ENCODE results near the gene PMM2. TPM values are rescaled to one million over a fixed set of nuclear protein-coding genes. Genes with fewer than 3 reads are reported as not detected.
A peak's percentile ranks its signal among the peaks of the same experiment; 100 is the strongest.

PMM2 gene
- total and polyA plus RNA-seq, 9 of the 15 experiments (the other 6 are each of a cell fraction or from before 2014, with no cell fraction given) = 5.6 to 42.7 (median 25.9) TPM

- no peak for DNase-seq (ENCODE audit: extremely low read depth in 1 of 4, low spot score in 3 of 4)
- no peak for FAIRE-seq
- in situ Hi-C loops (cut with MboI) (loop anchor here (5.0 kb wide), 1 partner anchor 314 kb away; no protein-coding TSS in a partner anchor), intact Hi-C loops (cut with micrococcal nuclease) (loop anchor here (1.0 to 5.0 kb wide), 3 partner anchors 84 to 309 kb away; partner anchors contain the start of genes PMM2 and TMEM186)
- TF ChIP-seq ZNF121 (CRISPR knock-in tag; conservative IDR thresholded peaks at IDR 0.05) (peak; percentile 27), SOX6 (IDR thresholded peaks at IDR 0.05) (no peak)
- Histone ChIP-seq H3K79me2 (ENCODE audit: control insufficient read depth, insufficient read depth, low read length) (no peaks in the 10 kb centered on the region), H3K27me3 (ENCODE audit: control insufficient read depth in 2 of 2, insufficient read depth in 2 of 2, low read length in 2 of 2) (peaks cover 0 to 12% of the 10 kb centered on the region in 2 experiments; a peak in 3 of 5 replicates), H3K36me3 (ENCODE audit: control insufficient read depth, insufficient read depth, low read length) (no peaks in the 10 kb centered on the region), H3K27ac (ENCODE audit: extremely low read depth, low read depth, low read length) (no peak overlapping the region), H3K9ac (ENCODE audit: insufficient read depth in 1 of 2, low read depth in 2 of 2, low read length in 2 of 2) (no peak overlapping the region), H2AFZ (ENCODE audit: low read depth, low read length) (no peak overlapping the region), H3K4me2 (ENCODE audit: insufficient read depth, low read length) (no peak overlapping the region), H3K4me3 (no peak overlapping the region), H3K9me1 (ENCODE audit: control insufficient read depth, insufficient read depth, low read length) (no peaks in the 10 kb centered on the region), H4K20me1 (replicated peaks; ENCODE audit: control insufficient read depth, insufficient read depth, low read length) (peaks cover 9% of the 10 kb centered on the region), H3K9me3 (replicated peaks; ENCODE audit: control insufficient read depth, insufficient read depth, low read depth, low read length) (no peaks in the 10 kb centered on the region), H3K4me1 (replicated peaks in 1 of 2; ENCODE audit: control insufficient read depth in 2 of 2, insufficient read depth in 2 of 2, low read length in 2 of 2) (peaks cover 6 to 23% of the 10 kb centered on the region in 2 experiments; a peak in 4 of 5 replicates)
- POLR2A ChIA-PET = interaction anchor here (0.6 to 1.2 kb wide), 3 partner anchors 13 to 91 kb away, joined by 3 read pairs; partner anchors contain the start of genes PMM2 and TMEM186
- ATAC-seq = no peak
- 42% methylated on average over 8 of the region's 8 CpGs for WGBS (ENCODE audit: insufficient coverage, low coverage, missing lambda C conversion rate)
- CTCF ChIA-PET (ENCODE audit: low intra/inter-chr PET ratio) = interaction anchor here (0.7 to 1.5 kb wide), 5 partner anchors 17 to 313 kb away, joined by 3 to 19 read pairs (median 3); no protein-coding TSS in a partner anchor
- no TSS peak for BruUV-seq (replicated peaks)
These were observed 83.3 kb downstream of the PMM2 start for GRCh38 chr16:8880839-8881510.

- WGBS (ENCODE audit: insufficient coverage, low coverage, missing lambda C conversion rate) = 17% methylated on average over 10 of the region's 10 CpGs
- no TSS peak for BruUV-seq (replicated peaks)
- H3K9me3 ChIP-seq (replicated peaks; ENCODE audit: control insufficient read depth, insufficient read depth, low read depth, low read length) = no peaks in the 10 kb centered on the region
- TF ChIP-seq ZBTB49 (CRISPR knock-in tag; IDR thresholded peaks at IDR 0.05; ENCODE audit: borderline replicate concordance) (no peak), CBFA2T3 (IDR thresholded peaks at IDR 0.05) (no peak), BRF1 (IDR thresholded peaks at IDR 0.05; ENCODE audit: borderline replicate concordance, extremely low read depth, insufficient read length) (no peak), TCFL5 (CRISPR knock-in tag; conservative IDR thresholded peaks at IDR 0.05) (no peak), MCM7 (IDR thresholded peaks at IDR 0.05) (no peak), STAT5A (IDR thresholded peaks at IDR 0.05; ENCODE audit: borderline replicate concordance, low read length) (no peak), E2F3 (CRISPR knock-in tag; IDR thresholded peaks at IDR 0.05) (no peak)
- TF ChIP-seq, protein P1, sequence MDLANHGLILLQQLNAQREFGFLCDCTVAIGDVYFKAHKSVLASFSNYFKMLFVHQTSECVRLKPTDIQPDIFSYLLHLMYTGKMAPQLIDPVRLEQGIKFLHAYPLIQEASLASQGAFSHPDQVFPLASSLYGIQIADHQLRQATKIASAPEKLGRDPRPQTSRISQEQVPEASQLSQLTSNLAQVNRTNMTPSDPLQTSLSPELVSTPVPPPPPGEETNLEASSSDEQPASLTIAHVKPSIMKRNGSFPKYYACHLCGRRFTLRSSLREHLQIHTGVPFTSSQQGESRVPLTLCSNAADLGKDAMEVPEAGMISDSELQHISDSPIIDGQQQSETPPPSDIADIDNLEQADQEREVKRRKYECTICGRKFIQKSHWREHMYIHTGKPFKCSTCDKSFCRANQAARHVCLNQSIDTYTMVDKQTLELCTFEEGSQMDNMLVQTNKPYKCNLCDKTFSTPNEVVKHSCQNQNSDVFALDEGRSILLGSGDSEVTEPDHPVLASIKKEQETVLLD (IDR thresholded peaks at IDR 0.05) = no peak
These were observed 84.5 kb downstream of the PMM2 start, which contains the start of gene LITAFD for GRCh38 chr16:8882041-8882617. TSS of gene LITAFD (plus strand) at chr16:8882351. CDS start at chr16:8884356, 2,005 bp downstream.

More at GRCh38 chr16:8882041-8882617, 84.5 kb downstream of the PMM2 start, which contains the start of gene LITAFD:
- Histone ChIP-seq H2AFZ (ENCODE audit: low read depth, low read length) (no peak within 1 kb of the TSS), H3K4me3 (no peak within 1 kb of the TSS), H4K20me1 (replicated peaks; ENCODE audit: control insufficient read depth, insufficient read depth, low read length) (peaks cover 15% of the 10 kb centered on the region), H3K4me2 (ENCODE audit: insufficient read depth, low read length) (no peak within 1 kb of the TSS), H3K9ac (ENCODE audit: insufficient read depth in 1 of 2, low read depth in 2 of 2, low read length in 2 of 2) (no peak within 1 kb of the TSS; a peak in 1 of 4 replicates), H3K4me1 (replicated peaks in 1 of 2; ENCODE audit: control insufficient read depth in 2 of 2, insufficient read depth in 2 of 2, low read length in 2 of 2) (peaks cover 6 to 27% of the 10 kb centered on the region in 2 experiments; a peak in 4 of 5 replicates), H3K36me3 (ENCODE audit: control insufficient read depth, insufficient read depth, low read length) (no peaks in the 10 kb centered on the region), H3K27me3 (ENCODE audit: control insufficient read depth in 2 of 2, insufficient read depth in 2 of 2, low read length in 2 of 2) (peaks cover 0 to 8% of the 10 kb centered on the region in 2 experiments; a peak in 3 of 5 replicates), H3K79me2 (ENCODE audit: control insufficient read depth, insufficient read depth, low read length) (no peaks in the 10 kb centered on the region), H3K27ac (ENCODE audit: extremely low read depth, low read depth, low read length) (no peak within 1 kb of the TSS), H3K9me1 (ENCODE audit: control insufficient read depth, insufficient read depth, low read length) (no peaks in the 10 kb centered on the region)
- POLR2A ChIA-PET = interaction anchor here (0.6 to 1.9 kb wide), 5 partner anchors 8 to 18 kb away, joined by 3 to 7 read pairs (median 4); no protein-coding TSS in a partner anchor
- CTCF ChIA-PET (ENCODE audit: low intra/inter-chr PET ratio) = interaction anchor here (1.0 kb wide), 1 partner anchor 222 kb away, joined by 4 read pairs; no protein-coding TSS in a partner anchor
- ATAC-seq (no peak), FAIRE-seq (no peak), DNase-seq (ENCODE audit: extremely low read depth in 1 of 4, low spot score in 3 of 4) (no peak)
- in situ Hi-C loops (cut with MboI) = loop anchor here (5.0 kb wide), 1 partner anchor 315 kb away; no protein-coding TSS in a partner anchor
- intact Hi-C loops (cut with micrococcal nuclease) = loop anchor here (5.0 kb wide), 2 partner anchors 85 to 310 kb away; partner anchors contain the start of genes PMM2 and TMEM186

Data from K562 (cell line).